ENCODE results near the gene TRAPPC3. TPM values are rescaled to one million over a fixed set of nuclear protein-coding genes. Genes with fewer than 3 reads are reported as not detected.

The TRAPPC3 gene
- total and polyA plus RNA-seq, 2 donors from 2014 or later, result 58.4 to 102 TPM

DNA sequence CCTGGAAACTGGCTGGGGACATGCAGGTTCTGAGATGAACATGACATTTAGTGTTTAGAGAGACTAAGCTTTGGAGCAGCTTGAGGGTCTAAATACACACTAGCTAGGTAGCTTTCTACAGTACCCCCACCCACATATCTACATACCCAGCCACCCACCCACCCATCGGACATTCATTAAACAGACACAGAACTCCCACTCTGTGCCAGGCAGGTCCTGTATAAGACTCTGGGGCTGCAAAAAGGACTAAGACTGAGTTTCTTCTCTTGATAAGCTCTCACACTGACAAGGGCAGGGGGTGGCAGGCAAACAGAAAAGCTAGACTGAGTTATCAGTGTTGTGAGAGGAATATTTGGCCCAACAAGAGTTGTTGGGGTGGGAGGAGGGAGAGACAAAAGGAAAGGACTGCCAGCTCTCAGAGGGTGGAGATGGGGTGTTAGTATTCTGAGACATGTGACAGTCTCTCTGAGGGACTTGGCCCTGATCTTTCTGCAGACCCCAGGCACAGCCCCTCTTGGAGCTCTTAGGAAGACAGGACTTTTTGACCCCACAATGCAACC lies 13.5 kb upstream of the TRAPPC3 start:
- no peak overlapping the region for H3K4me3 ChIP-seq (ENCODE audit: low read length in 3 of 3)
- H3K4me1 ChIP-seq (ENCODE audit: control insufficient read depth in 2 of 3, insufficient read depth in 2 of 3, low read depth in 1 of 3, low read length in 3 of 3), result peaks cover 0 to 32% (median 29%) of the 10 kb centered on the region in 3 donors
- no peaks in the 10 kb centered on the region for H3K27me3 ChIP-seq (ENCODE audit: control insufficient read depth, insufficient read depth, low read length)
- no peak overlapping the region for H3K27ac ChIP-seq (ENCODE audit: low read depth in 2 of 2, low read length in 2 of 2)
- peak overlapping the region in 1 of 3 donors; percentile 15 for H3K9ac ChIP-seq (ENCODE audit: low read length in 3 of 3)
- peaks cover 0 to 5% (median 2%) of the 10 kb centered on the region in 3 donors for H3K36me3 ChIP-seq (ENCODE audit: control insufficient read depth in 2 of 3, insufficient read depth in 3 of 3, low read length in 3 of 3)
- intact Hi-C loops (cut with DNase I), result no loop called here
- no peak for FAIRE-seq
- peak in 1 of 5 donors; percentile 7 for DNase-seq
- TF ChIP-seq, protein P1, sequence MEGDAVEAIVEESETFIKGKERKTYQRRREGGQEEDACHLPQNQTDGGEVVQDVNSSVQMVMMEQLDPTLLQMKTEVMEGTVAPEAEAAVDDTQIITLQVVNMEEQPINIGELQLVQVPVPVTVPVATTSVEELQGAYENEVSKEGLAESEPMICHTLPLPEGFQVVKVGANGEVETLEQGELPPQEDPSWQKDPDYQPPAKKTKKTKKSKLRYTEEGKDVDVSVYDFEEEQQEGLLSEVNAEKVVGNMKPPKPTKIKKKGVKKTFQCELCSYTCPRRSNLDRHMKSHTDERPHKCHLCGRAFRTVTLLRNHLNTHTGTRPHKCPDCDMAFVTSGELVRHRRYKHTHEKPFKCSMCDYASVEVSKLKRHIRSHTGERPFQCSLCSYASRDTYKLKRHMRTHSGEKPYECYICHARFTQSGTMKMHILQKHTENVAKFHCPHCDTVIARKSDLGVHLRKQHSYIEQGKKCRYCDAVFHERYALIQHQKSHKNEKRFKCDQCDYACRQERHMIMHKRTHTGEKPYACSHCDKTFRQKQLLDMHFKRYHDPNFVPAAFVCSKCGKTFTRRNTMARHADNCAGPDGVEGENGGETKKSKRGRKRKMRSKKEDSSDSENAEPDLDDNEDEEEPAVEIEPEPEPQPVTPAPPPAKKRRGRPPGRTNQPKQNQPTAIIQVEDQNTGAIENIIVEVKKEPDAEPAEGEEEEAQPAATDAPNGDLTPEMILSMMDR (IDR thresholded peaks at IDR 0.05; ENCODE audit: borderline replicate concordance, extremely low read depth, insufficient read depth), result no peak
- H3K9me3 ChIP-seq (ENCODE audit: control insufficient read depth in 2 of 3, insufficient read depth in 1 of 3, low read length in 3 of 3), result no peaks in the 10 kb centered on the region

DNA sequence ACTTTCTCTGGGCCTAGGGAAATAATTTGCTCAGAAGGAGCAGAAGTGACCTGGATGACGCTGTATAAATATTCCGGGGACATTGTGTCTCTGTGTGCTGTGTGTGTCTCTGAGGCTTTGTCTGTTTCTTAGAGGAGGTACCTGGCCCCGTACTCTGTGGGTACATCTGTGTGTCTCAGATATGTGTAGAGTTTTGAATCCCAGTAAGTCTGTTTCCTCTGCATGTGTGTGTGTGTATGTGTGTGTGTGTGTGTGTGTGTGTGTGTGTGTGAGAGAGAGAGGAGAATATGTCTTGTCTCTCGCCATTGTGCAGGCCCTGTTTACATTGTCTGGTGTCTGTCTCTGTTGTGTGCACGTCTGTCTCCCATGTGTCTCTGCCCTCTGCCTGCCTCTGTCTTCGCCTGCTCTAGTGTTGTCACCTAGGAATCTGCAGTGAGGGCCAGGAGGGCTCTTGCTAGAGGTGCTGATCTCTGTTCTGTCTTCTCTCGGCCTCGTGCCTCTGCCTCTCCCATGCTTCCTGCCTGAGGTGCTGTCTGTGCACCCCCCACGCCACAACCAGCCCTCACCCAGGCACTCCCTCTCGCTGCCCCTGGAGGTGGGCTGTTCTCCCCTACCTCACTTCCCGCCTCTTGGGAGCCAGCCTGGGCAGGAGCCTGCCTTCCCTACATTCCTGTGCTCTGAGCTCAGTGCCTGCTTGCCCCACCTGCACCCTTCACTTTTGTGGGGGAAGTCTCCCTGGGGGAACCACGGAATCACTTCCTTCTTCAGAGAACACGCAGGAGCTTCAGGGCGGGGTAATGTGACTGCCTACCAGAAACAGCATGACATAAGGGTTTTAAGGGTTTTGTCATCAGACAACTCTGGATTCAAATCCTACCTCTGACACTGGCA lies 12.6 kb upstream of the TRAPPC3 start:
- no peak for FAIRE-seq
- TF ChIP-seq, protein P1 (IDR thresholded peaks at IDR 0.05; ENCODE audit: borderline replicate concordance, extremely low read depth, insufficient read depth), result no peak
- H3K36me3 ChIP-seq (ENCODE audit: control insufficient read depth in 2 of 3, insufficient read depth in 3 of 3, low read length in 3 of 3), result peaks cover 0 to 5% (median 2%) of the 10 kb centered on the region in 3 donors
- no peaks in the 10 kb centered on the region for H3K9me3 ChIP-seq (ENCODE audit: control insufficient read depth in 2 of 3, insufficient read depth in 1 of 3, low read length in 3 of 3)
- intact Hi-C loops (cut with DNase I), result no loop called here
- peak overlapping the region in 1 of 3 donors; percentile 8 for H3K9ac ChIP-seq (ENCODE audit: low read length in 3 of 3)
- H3K4me3 ChIP-seq (ENCODE audit: low read length in 3 of 3), result peak overlapping the region in 2 of 3 donors; percentile 21 to 30
- H3K27ac ChIP-seq (ENCODE audit: low read depth in 2 of 2, low read length in 2 of 2), result peak overlapping the region; percentile 72 to 88
- H3K4me1 ChIP-seq (ENCODE audit: control insufficient read depth in 2 of 3, insufficient read depth in 2 of 3, low read depth in 1 of 3, low read length in 3 of 3), result peaks cover 0 to 33% (median 21%) of the 10 kb centered on the region in 3 donors
- no peaks in the 10 kb centered on the region for H3K27me3 ChIP-seq (ENCODE audit: control insufficient read depth, insufficient read depth, low read length)
- peak in 1 of 5 donors; percentile 86 for DNase-seq

DNA sequence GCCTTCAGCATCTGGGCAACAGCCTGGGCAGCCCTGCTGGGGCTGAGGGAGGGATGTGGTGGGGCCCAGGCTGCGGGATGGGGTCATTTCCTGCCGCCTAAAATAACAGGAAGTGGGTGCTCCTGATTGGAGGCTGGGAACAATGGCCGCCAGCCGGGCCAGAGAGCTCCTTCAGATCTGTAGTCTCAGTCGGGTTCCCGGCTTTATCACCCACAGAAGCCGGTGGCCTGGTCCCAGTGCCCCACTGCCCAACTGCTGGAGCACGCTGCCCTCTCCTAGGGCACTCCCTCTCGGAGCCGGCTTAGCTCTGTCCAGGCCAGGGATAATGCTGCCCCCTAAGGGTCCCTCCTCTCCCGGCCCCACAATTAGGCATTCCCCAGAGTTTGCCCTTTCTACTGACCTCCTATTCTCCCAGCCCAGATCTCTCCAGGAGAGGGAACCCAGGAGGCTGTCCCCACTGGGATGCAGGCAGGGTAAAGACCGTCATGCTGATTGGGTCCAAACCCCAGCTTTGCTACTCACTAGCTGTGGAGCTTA lies 11.7 kb upstream of the TRAPPC3 start:
- FAIRE-seq, result no peak
- peak overlapping the region in 2 of 3 donors; percentile 5 to 63 for H3K9ac ChIP-seq (ENCODE audit: low read length in 3 of 3)
- H3K36me3 ChIP-seq (ENCODE audit: control insufficient read depth in 2 of 3, insufficient read depth in 3 of 3, low read length in 3 of 3), result peaks cover 0 to 5% (median 0%) of the 10 kb centered on the region in 3 donors
- peak overlapping the region; percentile 21 to 44 (median 41) for H3K4me3 ChIP-seq (ENCODE audit: low read length in 3 of 3)
- TF ChIP-seq, protein P1 (IDR thresholded peaks at IDR 0.05; ENCODE audit: borderline replicate concordance, extremely low read depth, insufficient read depth), result no peak
- peak; percentile 68 to 88 (median 74) for DNase-seq
- H3K27ac ChIP-seq (ENCODE audit: low read depth in 2 of 2, low read length in 2 of 2), result peak overlapping the region; percentile 61 to 88
- no peaks in the 10 kb centered on the region for H3K27me3 ChIP-seq (ENCODE audit: control insufficient read depth, insufficient read depth, low read length)
- H3K9me3 ChIP-seq (ENCODE audit: control insufficient read depth in 2 of 3, insufficient read depth in 1 of 3, low read length in 3 of 3), result no peaks in the 10 kb centered on the region
- intact Hi-C loops (cut with DNase I), result no loop called here
- peaks cover 0 to 33% (median 21%) of the 10 kb centered on the region in 3 donors for H3K4me1 ChIP-seq (ENCODE audit: control insufficient read depth in 2 of 3, insufficient read depth in 2 of 3, low read depth in 1 of 3, low read length in 3 of 3)

All from kidney (tissue), 14 donors.